Activated T-cell treated with anti-CD3 and anti-CD28 coated beads for 24 hours (primary cell): ENCODE results near the gene ZFHX3.
"Not testable (repeated sequence)": the region's sequence is repeated elsewhere in the genome, so short reads cannot be mapped to it uniquely, and the experiment has no call there.

Experiments used
- DNase-seq: peaks from one replicate; pipeline ENCODE4 v3.0.0-alpha.2; 2020; ENCODE audit warnings: low read depth

Gene ZFHX3

GRCh38 chr16:73020409-73020884, 27.5 kb downstream of the ZFHX3 start:
- no peak for DNase-seq

- no peak for DNase-seq
These were observed 28.2 kb downstream of the ZFHX3 start for GRCh38 chr16:73019457-73020362.

GRCh38 chr16:73018821-73019456, 29.0 kb downstream of the ZFHX3 start:
- no peak for DNase-seq

- DNase-seq, result no peak
These were observed 30.6 kb downstream of the ZFHX3 start for GRCh38 chr16:73017321-73017720.

GRCh38 chr16:73016488-73016830, 31.5 kb downstream of the ZFHX3 start:
- DNase-seq, result no peak

GRCh38 chr16:73015612-73016487, 32.1 kb downstream of the ZFHX3 start:
- no peak for DNase-seq

GRCh38 chr16:73014768-73015167, 33.2 kb downstream of the ZFHX3 start:
- DNase-seq, result no peak

- no peak for DNase-seq
These were observed 34.0 kb downstream of the ZFHX3 start for GRCh38 chr16:73013974-73014373.

GRCh38 chr16:73012341-73012740, 35.6 kb downstream of the ZFHX3 start:
- no peak for DNase-seq

GRCh38 chr16:73011926-73012325, 36.0 kb downstream of the ZFHX3 start:
- no peak for DNase-seq

- no peak for DNase-seq
These were observed 37.7 kb downstream of the ZFHX3 start for GRCh38 chr16:73010150-73010676.

- DNase-seq, result not testable (repeated sequence)
These were observed 38.2 kb downstream of the ZFHX3 start for GRCh38 chr16:73009710-73010109.

GRCh38 chr16:73006026-73006425, 41.9 kb downstream of the ZFHX3 start:
- no peak for DNase-seq

- no peak for DNase-seq
These were observed 45.1 kb downstream of the ZFHX3 start for GRCh38 chr16:73002866-73003265.

GRCh38 chr16:73000907-73001521, 46.9 kb downstream of the ZFHX3 start:
- no peak for DNase-seq

- DNase-seq, result no peak
These were observed 47.7 kb downstream of the ZFHX3 start for GRCh38 chr16:73000020-73000906.

- DNase-seq, result no peak
These were observed 48.3 kb downstream of the ZFHX3 start for GRCh38 chr16:72999541-73000019.

GRCh38 chr16:72997141-72997542, 50.8 kb downstream of the ZFHX3 start:
- DNase-seq, result no peak

GRCh38 chr16:72996291-72997062, 51.5 kb downstream of the ZFHX3 start:
- DNase-seq, result no peak

GRCh38 chr16:72995882-72996270, 52.1 kb downstream of the ZFHX3 start:
- not testable (repeated sequence) for DNase-seq
